IPS-NIHi7 (cell line): Measurements from ENCODE around the gene S100B.

Experiments used
- DNase-seq: peaks from one replicate; pipeline ENCODE4 v3.0.0; 2012; ENCODE audit warnings: mixed read lengths; ENCODE audit errors: extremely low spot score

Gene S100B

DNA sequence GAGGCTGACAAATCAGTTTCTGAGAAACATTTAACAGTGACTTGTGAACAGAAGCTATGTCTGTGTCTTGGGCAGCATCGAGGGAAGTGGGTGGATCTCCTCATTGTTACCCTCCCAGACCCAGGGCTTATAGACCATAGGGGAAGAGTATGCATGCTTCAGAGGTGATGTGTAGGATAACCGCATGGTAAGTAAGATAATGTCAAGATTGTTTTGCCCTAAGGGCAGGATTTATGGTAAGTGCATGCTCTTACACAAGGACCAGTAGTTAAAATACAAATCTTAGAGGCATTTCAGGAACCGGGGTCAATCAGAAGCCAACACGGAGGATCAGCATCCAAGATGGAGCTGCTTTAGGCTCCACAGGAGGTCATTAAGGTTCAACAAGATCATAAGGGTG is 22.8 kb upstream of the S100B start:
- DNase-seq: no peak

DNA sequence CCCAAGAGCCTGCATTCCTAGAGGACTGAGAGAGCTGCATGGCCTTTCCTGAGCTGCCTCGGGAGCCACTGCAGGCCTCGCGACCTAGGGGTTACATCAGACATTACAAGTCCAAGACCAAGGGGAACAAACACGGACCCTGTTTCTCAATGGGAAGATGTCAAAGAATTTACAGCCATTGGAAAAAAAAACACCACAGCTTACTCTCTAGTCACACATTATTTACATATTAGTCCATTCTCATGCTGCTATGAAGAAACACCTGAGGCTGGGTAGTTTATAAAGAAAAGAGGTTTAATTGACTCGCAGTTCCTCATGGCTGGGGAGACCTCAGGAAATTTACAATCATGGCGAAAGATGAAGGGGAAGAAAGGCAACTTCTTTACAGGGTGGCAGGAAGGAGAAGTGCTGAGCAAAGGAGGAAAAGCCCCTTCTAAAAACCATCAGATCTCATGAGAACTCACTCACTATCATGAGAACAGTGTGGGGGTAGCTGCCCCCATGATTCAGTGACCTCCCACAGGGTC is 22.2 kb upstream of the S100B start:
- no peak for DNase-seq

DNA sequence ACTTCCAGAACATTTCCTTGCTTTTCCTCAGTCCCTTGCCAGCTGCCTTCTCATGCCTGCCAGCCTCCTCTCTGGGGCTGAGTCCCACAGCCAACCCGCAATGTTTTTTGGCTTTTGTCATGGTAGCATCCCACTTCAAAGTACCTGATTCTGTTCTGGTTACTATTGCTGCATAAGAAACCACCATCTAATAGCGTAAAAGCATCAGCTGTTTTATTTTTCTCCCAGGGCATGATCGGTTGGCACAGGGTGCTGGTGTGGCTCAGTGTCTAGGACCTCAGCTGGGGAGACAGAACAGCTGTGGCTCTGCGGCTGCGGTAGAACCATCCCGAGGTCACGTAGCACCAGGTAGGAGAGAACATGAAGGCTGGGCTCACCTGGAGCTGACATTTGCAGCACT is 21.7 kb upstream of the S100B start:
- no peak for DNase-seq

DNA sequence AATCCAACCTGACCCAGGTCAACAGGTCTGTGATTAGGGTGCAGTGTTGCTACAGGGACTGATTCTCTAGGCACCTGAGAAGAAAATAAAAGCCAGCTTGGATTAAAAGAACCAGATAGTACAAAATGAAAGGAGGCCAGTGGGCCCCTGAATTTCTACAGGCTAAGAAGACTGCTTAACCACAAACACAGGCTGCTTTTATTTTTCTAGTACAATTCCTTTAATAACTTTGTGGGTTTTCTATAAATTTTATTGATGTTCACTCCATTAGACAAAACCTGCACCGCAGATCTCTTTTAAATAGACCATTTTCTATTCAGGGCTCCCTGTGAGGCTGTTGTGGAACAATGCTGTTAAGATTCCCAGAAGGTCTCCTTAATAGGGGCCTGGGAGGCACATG is 20.9 kb upstream of the S100B start:
- DNase-seq: no peak

- no peak for DNase-seq
These were observed 19.2 kb upstream of the S100B start for GRCh38 chr21:46624050-46624449.

DNA sequence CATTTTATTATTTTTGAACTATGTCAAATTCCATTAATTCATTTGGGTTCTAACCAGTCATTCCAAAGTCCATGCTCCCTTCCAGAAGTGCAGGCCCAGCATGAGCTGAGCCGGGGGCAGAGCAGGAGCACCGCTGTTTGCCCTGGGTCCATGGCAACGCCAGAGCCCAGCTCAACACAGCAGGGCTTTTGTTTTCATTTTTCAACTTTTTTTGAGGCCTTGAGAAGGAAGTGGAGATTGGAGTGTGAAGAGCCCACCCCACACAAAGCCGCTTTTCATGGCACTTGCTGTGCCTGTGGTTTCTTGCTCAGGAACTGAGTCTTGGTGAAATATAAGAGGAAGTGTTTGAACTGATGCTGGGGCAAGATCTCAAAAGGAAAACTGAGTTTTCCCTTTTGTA is 17.3 kb upstream of the S100B start:
- DNase-seq: no peak

DNA sequence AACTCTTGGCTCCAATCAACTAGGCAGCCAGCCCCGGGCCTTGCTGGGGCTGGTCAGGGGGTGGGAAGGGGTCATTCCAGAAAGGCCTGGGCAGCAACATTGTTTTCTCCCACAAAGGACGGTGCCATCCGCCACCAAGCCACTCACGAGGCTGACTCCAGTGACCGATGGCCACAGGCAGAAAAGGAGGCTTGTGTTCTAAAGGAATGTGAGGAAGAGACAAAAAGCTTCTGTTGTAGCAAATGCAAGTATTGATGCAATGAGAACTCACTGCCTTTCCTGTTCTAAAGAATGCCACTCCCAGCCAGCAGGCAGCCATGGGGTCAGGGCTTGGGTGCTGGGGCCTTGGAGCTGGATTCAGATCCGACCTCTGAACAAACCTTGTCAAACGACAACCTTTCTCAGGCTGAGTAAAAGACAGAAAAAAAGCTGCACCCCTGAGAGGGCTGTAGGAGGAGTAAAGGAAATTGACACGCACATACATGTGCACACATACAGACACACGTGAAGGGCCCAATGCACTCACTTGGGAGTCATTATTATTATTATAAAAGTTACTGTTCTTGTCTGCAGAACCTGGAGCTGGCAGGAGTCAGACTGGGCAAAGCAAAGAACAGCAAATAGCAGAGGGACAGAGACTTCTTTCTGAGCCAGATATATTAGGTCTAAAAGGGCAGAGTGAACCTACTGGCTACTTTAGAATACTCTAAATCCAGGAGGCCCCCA is 16.7 kb upstream of the S100B start:
- DNase-seq: no peak

- DNase-seq: no peak
These were observed 16.0 kb upstream of the S100B start for GRCh38 chr21:46620846-46621245.

DNA sequence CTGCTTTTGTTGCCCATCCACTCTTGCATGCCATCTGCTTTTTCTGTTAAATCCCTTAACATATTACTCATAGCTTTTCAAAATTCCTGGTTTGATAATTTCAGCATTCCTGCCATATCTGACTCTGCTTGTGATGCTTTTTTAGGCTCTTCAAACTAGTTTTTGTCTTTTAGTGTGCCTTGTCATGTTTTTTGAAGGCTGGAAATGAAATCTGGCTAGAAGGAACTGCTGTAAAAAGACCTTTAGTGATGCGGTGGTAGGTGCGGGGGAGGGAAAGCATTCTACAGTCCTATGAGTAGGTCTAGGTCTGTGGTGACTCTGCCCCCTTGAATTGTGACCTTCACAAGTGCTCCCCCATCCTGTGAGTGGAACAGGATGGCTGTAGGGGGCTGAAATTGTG is 15.0 kb upstream of the S100B start:
- no peak for DNase-seq

DNA sequence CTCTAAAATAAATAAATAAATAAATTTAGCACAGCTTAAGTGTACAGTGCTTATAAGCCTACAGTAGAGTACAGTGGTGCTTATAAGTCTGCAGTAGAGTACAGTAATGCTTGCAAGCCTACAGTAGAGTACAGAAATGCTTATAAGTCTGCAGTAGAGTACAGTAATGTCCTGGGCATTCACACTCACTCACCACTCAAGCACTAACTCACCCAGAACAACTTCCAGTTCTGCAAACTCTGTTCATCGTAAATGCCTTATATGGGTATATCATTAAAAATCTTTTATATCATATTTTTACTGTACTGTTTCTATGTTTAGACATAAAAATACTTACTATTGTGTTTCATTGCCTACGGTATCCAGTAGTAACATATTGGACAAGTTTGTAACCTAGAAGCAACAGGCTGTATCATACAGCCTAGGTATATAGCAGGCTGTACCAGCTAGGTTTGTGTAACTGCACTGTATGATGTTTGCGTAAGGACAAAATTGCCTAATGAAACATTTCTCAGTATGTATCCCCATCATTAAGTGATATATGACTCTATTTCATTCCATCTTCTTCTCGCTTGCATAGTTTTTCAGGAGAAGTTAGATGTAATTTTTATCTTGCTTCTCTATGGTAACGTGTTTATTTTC is 14.0 kb upstream of the S100B start:
- DNase-seq: no peak

GRCh38 chr21:46617267-46618051 is 12.6 kb upstream of the S100B start:
- DNase-seq: no peak

DNA sequence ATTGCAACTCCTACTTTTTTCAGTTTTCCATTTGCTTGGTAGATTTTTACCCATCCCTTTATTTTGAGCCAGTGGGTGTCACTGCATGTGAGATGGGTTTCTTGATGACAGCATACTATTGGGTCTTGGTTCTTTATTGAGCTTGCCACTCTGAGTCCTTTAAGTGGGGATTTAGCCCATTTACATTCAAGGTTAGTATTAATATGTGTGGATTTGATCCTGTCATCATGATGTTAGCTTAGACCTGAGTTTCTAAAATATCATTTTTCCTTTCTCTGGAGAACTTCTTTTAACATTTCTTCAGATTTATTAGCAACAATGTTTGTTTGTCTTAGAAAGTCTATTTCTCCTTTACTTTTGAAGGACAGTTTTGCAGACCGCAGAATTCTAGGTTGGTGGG is 11.8 kb upstream of the S100B start:
- DNase-seq: no peak

DNA sequence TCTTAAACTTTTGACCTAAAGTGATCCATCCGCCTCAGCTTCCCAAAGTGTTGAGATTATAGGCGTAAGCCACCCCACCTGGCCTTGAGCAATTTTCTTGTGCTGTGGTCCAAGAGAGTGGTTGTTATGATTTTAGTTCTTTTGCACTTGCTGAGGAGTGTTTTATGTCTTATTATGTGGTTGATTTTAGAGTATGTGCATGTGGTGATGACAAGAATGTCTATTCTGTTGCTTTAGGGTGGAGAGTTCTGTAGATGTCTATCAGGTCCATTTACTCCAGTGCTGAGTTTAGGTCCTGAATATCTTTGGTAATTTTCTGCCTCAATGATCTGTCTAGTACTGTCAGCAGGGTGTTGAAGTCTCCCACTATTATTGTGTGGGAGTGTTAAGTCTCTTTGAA is 11.2 kb upstream of the S100B start:
- DNase-seq: no peak

- no peak for DNase-seq
These were observed 8.5 kb upstream of the S100B start for GRCh38 chr21:46613391-46613790.

- DNase-seq: peak; percentile 1
These were observed 5.3 kb upstream of the S100B start for GRCh38 chr21:46610018-46610701.

- DNase-seq: no peak
These were observed 3.8 kb upstream of the S100B start for GRCh38 chr21:46608672-46609111.

- DNase-seq: no peak
These were observed 2.8 kb upstream of the S100B start for GRCh38 chr21:46607636-46608035.

DNA sequence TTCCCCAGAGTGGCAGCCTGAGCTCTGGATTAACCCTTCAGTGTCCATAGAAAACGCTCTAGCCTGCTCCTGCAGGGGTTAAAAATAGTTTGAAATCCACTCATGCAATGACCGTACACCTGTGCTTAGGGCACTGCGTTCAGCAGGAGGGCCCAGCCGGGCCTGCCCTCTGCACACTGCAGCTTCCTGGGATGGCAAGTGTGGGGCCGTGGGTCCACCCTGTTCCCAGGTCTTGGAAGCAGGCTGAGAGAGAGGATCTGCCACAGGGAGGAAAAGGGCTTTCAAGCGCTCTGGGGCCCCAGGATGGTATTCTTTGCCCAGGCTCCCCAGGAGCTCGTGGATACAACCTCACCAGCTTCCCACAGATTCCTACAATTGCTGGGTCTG is 1.5 kb upstream of the S100B start:
- DNase-seq: peak; percentile 3

DNA sequence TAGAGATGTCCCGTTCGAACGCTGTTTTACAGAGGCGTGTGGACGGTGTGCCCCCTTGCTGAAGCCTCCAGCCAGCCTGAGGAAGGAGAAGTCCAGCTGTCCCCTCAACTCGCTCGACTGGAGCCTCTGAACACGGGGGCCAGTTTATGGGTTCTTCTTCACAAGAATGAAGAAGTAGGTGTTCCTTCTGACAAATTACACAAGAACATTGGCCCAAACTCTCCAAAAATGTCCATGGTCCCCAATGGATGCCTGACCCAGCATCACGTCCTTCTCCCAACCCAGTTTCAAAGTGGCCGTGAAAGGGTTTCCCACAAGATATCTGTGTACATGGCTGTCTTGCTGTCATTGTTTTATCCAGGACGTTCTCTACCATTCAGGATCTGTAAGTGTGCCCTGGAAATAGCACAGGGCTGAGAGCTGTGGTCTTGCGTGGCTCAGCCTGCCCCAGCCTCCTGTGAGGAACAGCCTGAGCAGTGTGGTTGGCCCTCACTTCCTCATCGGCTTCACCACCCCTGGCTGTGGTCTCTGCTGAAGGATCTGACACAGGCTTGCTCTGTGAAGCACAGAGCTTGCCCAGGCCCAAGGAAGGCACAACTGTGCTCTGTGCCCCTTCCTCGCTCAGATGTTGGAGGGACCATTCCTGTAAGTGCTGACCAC is 1.0 kb upstream of the S100B start:
- DNase-seq: peak; percentile 3

DNA sequence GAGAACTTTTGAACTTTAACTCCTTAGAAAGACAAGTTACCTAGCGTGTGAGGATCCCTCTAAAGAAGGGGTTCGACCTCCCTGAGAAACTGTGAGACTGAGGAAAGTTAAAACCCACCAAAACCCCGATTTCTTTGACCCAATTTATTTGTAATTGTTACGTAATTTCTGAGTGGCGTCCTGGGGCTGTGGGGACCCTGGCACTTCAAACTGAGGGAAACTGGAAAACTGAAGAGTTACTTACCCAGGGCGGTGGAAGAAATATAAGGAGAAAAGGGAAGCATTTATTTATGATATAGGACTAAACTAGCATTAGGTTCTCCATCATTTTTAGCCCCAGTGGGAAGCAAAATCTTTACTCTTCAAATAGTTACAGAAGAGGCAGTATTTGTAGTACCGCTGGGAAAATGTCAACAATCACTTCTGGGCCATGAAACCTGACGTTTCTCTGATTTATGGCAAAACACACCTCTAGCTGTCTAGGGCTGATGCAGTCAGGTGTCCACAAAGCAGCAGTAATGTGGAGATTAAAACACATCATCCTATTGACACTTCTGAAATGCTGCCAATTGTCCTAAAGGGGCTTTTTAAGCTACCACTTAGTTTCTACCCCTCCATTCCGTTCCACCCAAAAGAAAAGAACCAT is 430 bp downstream of the S100B start:
- DNase-seq: peak; percentile 1

GRCh38 chr21:46603228-46603627 is 1.7 kb downstream of the S100B start:
- DNase-seq: peak; percentile 65
